Glutamatergic neuron (in vitro differentiated cells): ENCODE results near the gene SIAH2. TPM values are rescaled to one million over a fixed set of nuclear protein-coding genes. Genes with fewer than 3 reads are reported as not detected.

Experiments used
- DNase-seq: peaks from one replicate; pipeline ENCODE4 v3.0.0; 2022
- H3K27ac Mint-ChIP-seq: one replicate; pipeline ENCODE4 v1.8.0; 2020; ENCODE audit warnings: mild to moderate bottlenecking, mixed read lengths, inconsistent platforms; ENCODE audit not compliant: unreplicated experiment
- H3K27me3 Mint-ChIP-seq: one replicate; pipeline ENCODE4 v1.8.0; 2020; ENCODE audit warnings: mild to moderate bottlenecking, moderate library complexity, mixed read lengths, inconsistent platforms; ENCODE audit not compliant: unreplicated experiment
- H3K36me3 Mint-ChIP-seq: one replicate; pipeline ENCODE4 v1.8.0; 2020; ENCODE audit warnings: mild to moderate bottlenecking, mixed read lengths, inconsistent platforms; ENCODE audit not compliant: unreplicated experiment
- H3K4me1 Mint-ChIP-seq: one replicate; pipeline ENCODE4 v1.8.0; 2020; ENCODE audit warnings: mild to moderate bottlenecking, low read depth, mixed read lengths, inconsistent platforms; ENCODE audit not compliant: unreplicated experiment
- H3K4me3 Mint-ChIP-seq: one replicate; pipeline ENCODE4 v1.8.0; 2020; ENCODE audit warnings: mild to moderate bottlenecking, mixed read lengths, inconsistent platforms; ENCODE audit not compliant: unreplicated experiment
- H3K9me3 Mint-ChIP-seq: one replicate; pipeline ENCODE4 v1.8.0; 2020; ENCODE audit warnings: mild to moderate bottlenecking, moderate library complexity, mixed read lengths, inconsistent platforms; ENCODE audit not compliant: unreplicated experiment
- total RNA-seq: library from RNA; stranded (reverse); fragmentation: NEBNext Ultra II Directional; extraction: Animal tissue kit (Norgen Biotek cat#: 25700); gene quantifications from one replicate; pipeline ENCODE4 v1.2.1, GENCODE V29; 2021; ENCODE audit not compliant: unreplicated experiment
- TF ChIP-seq, protein P1 (sequence below): fragments of 200-600 bp; sonication (generic); IDR thresholded peaks from one replicate; pipeline ENCODE4 v1.5.0; 2021; ENCODE audit not compliant: partially characterized antibody, unreplicated experiment

The SIAH2 gene
- total RNA-seq, 1 donor from 2014 or later = 9.6 TPM

DNA sequence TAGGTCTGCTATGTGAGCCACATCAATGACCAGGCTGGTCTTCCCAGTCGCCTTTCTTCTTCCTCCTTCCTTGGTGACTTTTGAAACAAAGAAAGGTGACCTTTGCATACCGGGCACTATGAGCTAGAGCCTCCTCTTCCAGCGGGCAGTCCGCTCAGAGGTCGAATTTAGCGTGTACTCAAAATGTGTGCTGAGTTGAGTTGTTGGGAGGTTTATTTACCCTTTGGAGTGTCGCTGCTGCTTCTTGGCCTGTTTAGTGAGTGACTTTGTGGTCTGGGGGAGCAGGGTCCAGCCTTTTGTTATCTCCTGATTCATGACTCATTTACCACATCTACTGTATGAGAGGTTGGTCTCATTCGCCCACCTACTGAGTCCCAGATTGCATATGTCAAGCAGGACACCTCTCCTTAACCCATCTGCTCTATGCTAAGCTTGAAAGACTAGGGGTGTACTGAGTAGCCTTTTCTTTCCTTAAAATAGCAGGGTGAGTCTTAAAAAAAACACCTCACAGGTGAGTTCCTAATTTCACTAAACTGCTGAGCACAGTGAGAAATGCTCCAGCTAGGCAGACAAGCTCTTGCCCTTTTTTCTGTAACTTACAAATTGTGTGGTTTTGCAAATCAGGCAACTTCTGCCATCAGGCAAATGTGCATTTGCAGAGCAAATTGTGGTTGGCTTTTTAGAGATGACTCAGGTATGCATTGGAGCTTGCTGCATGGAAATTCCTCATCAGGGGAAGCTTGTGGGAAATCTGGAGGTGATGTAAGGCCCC, 3.2 kb upstream of the SIAH2 start:
- Mint-ChIP-seq H3K9me3 (peaks cover 7% of the 10 kb centered on the region), H3K27me3 (peaks cover 4% of the 10 kb centered on the region), H3K27ac (no peak overlapping the region), H3K4me3 (no peak overlapping the region), H3K4me1 (peaks cover 6% of the 10 kb centered on the region), H3K36me3 (no peaks in the 10 kb centered on the region)
- TF ChIP-seq, protein P1, sequence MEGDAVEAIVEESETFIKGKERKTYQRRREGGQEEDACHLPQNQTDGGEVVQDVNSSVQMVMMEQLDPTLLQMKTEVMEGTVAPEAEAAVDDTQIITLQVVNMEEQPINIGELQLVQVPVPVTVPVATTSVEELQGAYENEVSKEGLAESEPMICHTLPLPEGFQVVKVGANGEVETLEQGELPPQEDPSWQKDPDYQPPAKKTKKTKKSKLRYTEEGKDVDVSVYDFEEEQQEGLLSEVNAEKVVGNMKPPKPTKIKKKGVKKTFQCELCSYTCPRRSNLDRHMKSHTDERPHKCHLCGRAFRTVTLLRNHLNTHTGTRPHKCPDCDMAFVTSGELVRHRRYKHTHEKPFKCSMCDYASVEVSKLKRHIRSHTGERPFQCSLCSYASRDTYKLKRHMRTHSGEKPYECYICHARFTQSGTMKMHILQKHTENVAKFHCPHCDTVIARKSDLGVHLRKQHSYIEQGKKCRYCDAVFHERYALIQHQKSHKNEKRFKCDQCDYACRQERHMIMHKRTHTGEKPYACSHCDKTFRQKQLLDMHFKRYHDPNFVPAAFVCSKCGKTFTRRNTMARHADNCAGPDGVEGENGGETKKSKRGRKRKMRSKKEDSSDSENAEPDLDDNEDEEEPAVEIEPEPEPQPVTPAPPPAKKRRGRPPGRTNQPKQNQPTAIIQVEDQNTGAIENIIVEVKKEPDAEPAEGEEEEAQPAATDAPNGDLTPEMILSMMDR = no peak
- DNase-seq = no peak

- TF ChIP-seq, protein P1 = no peak
- Mint-ChIP-seq H3K27me3 (peaks cover 4% of the 10 kb centered on the region), H3K4me3 (peak overlapping the region; percentile 98), H3K27ac (no peak overlapping the region), H3K36me3 (no peaks in the 10 kb centered on the region), H3K9me3 (peaks cover 7% of the 10 kb centered on the region), H3K4me1 (peaks cover 11% of the 10 kb centered on the region)
- DNase-seq = no peak
Observed at GRCh38 chr3:150764967-150765366, 2.0 kb upstream of the SIAH2 start.

- Mint-ChIP-seq H3K36me3 (no peaks in the 10 kb centered on the region), H3K4me1 (peaks cover 11% of the 10 kb centered on the region), H3K27me3 (peaks cover 4% of the 10 kb centered on the region), H3K9me3 (peaks cover 7% of the 10 kb centered on the region), H3K4me3 (peak overlapping the region; percentile 98), H3K27ac (no peak overlapping the region)
- TF ChIP-seq, protein P1 = no peak
- no peak for DNase-seq
Observed at GRCh38 chr3:150764566-150764965, 1.6 kb upstream of the SIAH2 start.

DNA sequence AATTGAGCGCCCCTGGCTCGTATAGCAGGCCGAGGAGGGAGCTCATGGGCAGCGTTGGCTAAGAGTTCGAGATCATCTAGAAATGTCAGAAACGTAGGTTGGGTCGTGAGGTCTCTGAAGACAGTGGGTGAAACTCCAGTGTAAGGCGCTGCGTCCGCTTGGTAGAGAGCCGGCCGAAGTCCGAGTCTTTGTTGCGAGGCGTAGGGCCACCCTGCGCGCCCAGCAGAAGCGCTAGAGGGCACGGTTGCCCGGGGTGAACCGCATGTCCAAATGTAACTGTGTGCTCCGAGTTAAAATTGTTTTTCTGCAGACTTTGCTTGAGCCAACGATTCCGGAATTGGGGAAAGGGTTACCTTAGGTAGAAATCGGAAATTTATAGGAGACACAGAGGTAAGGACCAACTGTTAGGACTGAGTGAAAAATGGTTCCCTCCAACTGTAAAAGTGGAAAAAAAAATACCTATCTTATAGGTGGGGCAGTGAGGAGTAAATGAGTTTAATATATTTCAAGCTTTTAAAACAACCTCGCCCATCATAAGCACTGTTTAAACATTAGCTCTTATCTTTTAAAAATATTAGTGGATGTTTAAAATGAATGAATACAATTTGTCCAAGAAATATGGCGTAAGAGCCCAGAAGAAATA, 993 bp upstream of the SIAH2 start:
- TF ChIP-seq, protein P1 = no peak
- Mint-ChIP-seq H3K4me1 (peaks cover 11% of the 10 kb centered on the region), H3K27ac (peak overlapping the region; percentile 95), H3K9me3 (peaks cover 7% of the 10 kb centered on the region), H3K4me3 (peak overlapping the region; percentile 98), H3K27me3 (peaks cover 4% of the 10 kb centered on the region), H3K36me3 (no peaks in the 10 kb centered on the region)
- DNase-seq = peak; percentile 68

GRCh38 chr3:150762662-150763121, 277 bp downstream of the SIAH2 start:
- H3K4me3 Mint-ChIP-seq = no peak overlapping the region

More at GRCh38 chr3:150762662-150763121, 277 bp downstream of the SIAH2 start:
- H3K36me3 Mint-ChIP-seq = no peaks in the 10 kb centered on the region
- H3K27ac Mint-ChIP-seq = no peak overlapping the region
- TF ChIP-seq, protein P1 = no peak
- peaks cover 5% of the 10 kb centered on the region for H3K27me3 Mint-ChIP-seq
- H3K4me1 Mint-ChIP-seq = peaks cover 11% of the 10 kb centered on the region
- peaks cover 7% of the 10 kb centered on the region for H3K9me3 Mint-ChIP-seq
- no peak for DNase-seq
